Measurements from ENCODE around the gene UQCC3.
"Not testable (repeated sequence)": the region's sequence is repeated elsewhere in the genome, so short reads cannot be mapped to it uniquely, and the experiment has no call there.

GRCh38 chr11:62650283-62650682 is 21.2 kb upstream of the UQCC3 start:
- TF ChIP-seq EZH2 (IDR thresholded peaks at IDR 0.05; ENCODE audit: insufficient read depth, poor library complexity, severe bottlenecking); EZH2phosphoT487 (IDR thresholded peaks at IDR 0.05; ENCODE audit: insufficient read depth, low read depth): not testable (repeated sequence)

All from GM23248 (cell line).